SH-SY5Y (cell line): ENCODE measurements around the gene SETBP1.

Experiments
- GATA2 ChIP-seq: IDR thresholded peaks from 2 replicates; pipeline ENCODE4 v1.6.1; 2011; ENCODE audit warnings: mild to moderate bottlenecking, low read depth, low read length
- GATA3 ChIP-seq: IDR thresholded peaks from 2 replicates; pipeline ENCODE4 v1.6.1; 2011; ENCODE audit warnings: low read depth, mild to moderate bottlenecking, low read length, moderate library complexity

GRCh38 chr18:44833786-44834185, 153.1 kb downstream of the SETBP1 start:
- TF ChIP-seq GATA2 (no peak), GATA3 (no peak)
